Measurements from ENCODE around the gene UVRAG.

GRCh38 chr11:75786101-75786736 lies 28.8 kb upstream of the UVRAG start:
- TF ChIP-seq, protein P1, sequence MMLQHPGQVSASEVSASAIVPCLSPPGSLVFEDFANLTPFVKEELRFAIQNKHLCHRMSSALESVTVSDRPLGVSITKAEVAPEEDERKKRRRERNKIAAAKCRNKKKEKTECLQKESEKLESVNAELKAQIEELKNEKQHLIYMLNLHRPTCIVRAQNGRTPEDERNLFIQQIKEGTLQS (IDR thresholded peaks at IDR 0.05) = no peak
- TF ChIP-seq REST (IDR thresholded peaks at IDR 0.05) (no peak), RAD21 (IDR thresholded peaks at IDR 0.05) (peak in 1 of 2 donors; percentile 23), MAX (IDR thresholded peaks at IDR 0.05) (no peak), CTCF (IDR thresholded peaks at IDR 0.05; ENCODE audit: low read depth, low read length, missing input control) (no peak), SP1 (IDR thresholded peaks at IDR 0.05) (peak; percentile 22), TAF1 (conservative IDR thresholded peaks at IDR 0.05) (no peak), YY1 (IDR thresholded peaks at IDR 0.05) (no peak), EGR1 (IDR thresholded peaks at IDR 0.05; ENCODE audit: low read depth in 2 of 2) (no peak), FOXA1 (IDR thresholded peaks at IDR 0.05) (peak; percentile 20), JUND (IDR thresholded peaks at IDR 0.05) (peak in 1 of 2 donors; percentile 13), ZBTB33 (IDR thresholded peaks at IDR 0.05) (no peak)
